T-helper 1 cell treated with Interleukin-12 subunit alpha and Interleukin-12 subunit beta and Interleukin-4 antibody, amounts not matched to agents 30 ng/mL and 1 ng/mL, for 36 hours (primary cell): Measurements from ENCODE around the gene ESRRB. TPM values are rescaled to one million over a fixed set of nuclear protein-coding genes. Genes with fewer than 3 reads are reported as not detected.

ENCODE experiments used
- intact Hi-C: fragments of 100-400 bp; cut with micrococcal nuclease; formaldehyde crosslinking; loops from one replicate; pipeline ENCODE4 v1.15.1; 2024
- total RNA-seq: library from RNA; stranded (reverse); gene quantifications from 2 replicates; pipeline ENCODE4 v1.2.3, GENCODE V29; 2022

The ESRRB gene
- total RNA-seq, 1 donor from 2014 or later, result 0.32 TPM

DNA sequence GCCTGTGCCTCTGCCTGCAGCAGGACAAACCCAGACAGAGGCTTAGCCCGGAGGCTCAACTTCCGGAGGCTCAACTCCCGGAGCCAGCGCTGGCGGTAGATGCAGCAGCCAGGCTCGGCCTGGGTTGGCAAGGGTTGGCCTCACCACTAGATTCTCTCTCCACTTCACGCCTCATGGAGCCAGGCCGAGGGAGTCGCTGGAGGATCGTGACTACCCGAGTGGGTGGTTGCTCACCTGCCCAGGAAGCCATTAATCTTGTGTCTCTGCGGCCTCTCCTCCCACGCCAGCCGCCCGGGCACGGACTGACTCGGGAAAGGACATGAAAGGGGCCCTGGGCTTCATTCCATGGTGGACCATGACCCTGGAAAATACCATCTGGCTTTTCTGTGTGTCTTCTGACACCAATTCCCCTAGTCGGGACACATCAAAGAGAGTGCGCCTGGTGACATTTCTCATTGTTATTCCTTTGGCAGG is 20.8 kb downstream of the ESRRB start:
- intact Hi-C loops, result no loop called here

DNA sequence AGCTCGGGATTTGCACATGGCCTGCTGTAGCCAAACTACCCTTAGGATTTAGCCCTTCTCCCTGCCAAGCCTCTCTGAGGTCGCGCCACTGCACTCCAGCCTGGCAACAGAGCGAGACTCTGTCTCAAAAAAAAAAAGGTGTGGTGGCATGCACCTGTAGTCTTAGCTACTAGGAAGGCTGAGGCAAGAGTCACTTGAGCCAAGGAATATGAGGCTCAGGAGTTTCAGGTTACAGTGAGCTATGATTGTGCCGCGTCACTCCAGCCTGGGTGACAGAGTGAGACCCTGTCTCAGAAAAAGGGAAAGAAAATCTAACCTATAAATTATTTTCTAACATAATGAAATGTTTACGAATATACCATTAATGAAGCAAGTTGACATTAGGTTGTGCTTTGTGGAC is 29.7 kb downstream of the ESRRB start:
- intact Hi-C loops, result no loop called here

DNA sequence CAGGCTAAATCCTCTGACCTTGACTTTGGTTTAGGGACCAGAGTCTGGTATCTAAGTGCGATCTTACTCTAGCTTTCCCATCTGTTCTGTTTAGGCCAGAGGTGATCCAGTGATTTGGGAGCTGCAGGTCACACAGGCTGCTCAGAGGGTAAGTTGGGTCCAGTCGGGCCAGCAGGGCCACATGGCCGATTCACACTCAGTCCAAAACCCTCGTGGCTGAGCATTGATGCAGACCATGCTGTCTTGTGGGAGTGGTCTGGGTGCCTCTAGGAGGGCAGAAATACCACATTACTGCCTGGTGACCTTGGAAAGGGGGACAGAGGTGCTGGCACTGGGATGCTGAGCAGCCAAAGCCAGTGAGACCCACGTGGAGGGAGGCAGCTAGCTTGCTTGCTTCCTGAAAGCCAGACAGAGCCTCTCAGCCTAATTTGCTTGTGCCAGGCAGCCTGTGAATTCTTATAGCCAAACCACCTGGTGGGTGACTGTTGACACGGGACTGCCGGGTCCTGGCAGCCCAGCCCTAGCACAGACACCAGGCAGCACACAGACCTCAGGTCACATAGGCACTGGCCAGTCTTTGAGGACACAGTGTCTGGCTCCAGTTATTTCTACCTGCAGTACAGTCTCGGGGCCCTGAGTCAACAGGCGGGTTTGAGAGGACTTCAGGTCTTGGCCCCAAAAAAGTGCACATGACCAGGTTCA is 31.7 kb downstream of the ESRRB start:
- intact Hi-C loops, result no loop called here

DNA sequence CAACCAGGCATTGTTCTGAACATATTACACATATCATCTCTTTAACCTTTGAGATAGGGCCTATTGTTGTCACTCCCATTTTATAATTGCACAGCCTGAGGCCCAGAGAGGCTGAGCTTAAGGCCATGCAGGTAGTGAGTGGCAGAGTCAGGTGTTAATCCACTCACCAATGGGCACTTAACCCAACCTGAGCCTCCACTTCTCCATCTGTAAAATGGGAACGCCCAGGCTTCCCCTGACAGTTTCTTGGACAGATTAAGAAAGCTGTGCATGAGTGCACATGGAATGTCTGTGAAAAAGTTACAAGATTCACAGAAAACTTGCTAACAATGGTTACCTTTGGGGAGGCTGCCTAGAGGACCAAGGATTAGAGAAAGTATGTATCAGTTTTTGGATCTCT is 32.9 kb downstream of the ESRRB start:
- intact Hi-C loops, result no loop called here

DNA sequence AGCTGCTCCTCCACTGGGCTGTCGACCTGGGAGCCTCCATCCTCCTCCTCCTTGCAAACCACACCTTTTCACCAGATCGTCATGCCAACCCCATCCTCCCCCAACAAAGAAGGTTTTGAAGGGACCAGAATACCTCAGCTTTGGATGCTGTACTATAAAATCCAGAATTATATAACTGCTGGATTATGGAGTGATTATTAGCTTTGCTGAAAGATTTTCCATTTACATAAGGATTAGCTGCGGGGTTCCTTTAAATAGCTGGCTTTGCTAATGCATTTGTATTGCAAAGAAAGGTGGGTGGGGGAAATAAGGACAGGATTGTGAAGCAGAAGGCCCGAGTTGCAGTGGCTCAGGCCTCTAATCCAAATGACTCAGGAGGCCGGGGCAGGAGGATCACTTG is 36.6 kb downstream of the ESRRB start:
- intact Hi-C loops, result no loop called here

DNA sequence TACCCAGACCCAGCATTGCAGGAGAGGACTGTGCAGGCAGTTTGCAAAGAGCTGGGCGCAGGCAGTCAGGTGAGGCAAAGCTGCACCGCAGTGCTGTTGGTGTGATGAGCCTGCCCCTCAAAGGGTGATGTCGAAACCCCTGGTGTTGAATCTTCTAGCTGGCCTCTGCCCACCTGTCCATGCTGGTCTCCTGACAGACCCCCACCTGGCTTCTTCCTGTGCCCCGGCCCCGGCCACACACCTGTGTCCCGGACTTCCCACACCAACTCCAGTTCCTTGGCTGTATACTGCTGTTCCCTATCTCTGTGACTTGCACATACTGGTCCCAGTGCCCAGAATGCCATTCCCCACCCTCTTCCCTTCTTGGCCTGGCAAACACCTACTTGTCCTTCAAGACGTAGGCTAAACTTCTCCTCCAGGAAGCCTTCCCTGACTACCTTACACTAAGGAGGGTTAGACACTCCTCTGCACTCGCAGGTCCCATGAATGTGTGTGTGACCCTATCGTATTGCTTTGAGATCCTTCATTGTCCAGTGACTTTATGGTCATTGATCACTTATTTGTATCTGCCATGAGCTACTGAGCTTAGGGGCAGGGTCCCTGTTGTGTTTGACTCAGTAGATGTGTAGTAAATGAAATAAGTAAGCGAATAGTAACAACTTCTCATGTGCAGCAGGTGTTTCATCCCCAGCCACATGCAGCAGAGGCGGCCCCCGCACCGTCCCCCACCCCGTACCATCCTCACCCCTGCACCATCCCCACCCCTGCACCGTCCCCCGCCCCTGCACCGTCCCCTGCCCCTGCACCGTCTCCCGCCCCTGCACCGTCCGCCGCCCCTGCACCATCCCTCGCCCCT is 37.4 kb downstream of the ESRRB start:
- intact Hi-C loops, result no loop called here

DNA sequence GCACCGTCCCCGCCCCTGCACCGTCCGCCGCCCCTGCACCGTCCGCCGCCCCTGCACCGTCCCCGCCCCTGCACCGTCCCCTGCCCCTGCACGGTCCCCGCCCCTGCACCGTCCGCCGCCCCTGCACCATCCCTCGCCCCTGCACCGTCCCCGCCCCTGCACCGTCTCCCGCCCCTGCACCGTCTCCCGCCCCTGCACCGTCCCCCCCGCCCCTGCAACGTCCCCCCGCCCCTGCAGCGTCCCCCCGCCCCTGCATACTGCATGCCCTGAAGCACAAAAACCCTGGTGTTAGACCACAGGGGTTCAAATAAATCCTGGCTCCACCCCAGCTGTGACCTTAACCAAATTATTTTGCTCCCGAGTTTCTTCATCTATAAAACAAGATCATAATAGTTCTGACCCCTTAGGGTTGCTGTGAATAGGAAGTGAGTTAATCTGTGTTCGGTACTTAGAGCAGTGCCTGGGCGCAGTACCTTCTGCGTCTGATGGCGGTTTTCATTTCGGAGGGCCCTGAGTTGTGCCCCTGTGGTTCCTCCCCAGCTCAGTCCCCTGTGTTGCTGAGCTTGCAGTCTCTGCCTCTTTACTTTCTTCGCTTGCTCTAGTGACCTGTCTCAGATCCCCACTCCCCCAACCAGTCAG is 38.1 kb downstream of the ESRRB start:
- intact Hi-C loops, result no loop called here

DNA sequence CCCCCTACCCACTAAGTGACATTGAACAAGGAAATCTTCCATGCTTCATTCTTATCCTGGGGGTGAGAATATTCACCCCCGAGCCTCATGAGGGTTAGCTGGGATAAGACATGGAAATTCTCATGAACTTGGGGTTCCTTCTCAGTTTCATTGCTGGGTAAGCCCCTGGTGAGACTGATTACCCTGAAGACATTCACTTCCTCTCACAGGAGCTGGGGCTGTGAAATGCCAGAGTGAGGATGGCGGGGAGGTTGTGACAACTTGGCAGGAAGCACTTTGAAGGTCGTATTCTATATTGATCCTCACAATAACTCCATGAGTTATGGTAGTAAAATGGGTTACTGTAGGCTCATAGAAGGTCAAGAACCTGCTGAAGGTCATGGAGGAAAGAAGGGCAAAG is 43.5 kb downstream of the ESRRB start:
- intact Hi-C loops, result no loop called here

DNA sequence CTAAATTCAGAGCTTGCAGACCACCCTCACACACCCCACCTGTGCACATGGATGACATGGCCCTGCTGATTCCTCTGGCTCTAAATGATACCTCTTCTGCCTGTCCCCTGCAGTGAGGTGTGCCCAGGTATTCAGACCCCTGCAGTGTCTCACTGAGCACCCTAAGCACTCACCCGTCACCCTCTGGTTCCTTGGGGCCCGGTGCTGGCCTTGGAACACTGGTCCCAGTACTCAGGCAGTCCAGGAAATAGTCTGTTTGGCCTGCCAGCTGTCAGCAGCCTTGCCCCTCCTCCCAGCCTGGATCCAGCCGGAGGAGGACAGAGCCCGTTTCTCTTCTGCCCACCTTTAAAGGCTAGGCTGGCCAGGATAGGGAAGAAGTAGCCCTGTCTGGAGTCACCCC is 44.9 kb downstream of the ESRRB start:
- intact Hi-C loops, result no loop called here

DNA sequence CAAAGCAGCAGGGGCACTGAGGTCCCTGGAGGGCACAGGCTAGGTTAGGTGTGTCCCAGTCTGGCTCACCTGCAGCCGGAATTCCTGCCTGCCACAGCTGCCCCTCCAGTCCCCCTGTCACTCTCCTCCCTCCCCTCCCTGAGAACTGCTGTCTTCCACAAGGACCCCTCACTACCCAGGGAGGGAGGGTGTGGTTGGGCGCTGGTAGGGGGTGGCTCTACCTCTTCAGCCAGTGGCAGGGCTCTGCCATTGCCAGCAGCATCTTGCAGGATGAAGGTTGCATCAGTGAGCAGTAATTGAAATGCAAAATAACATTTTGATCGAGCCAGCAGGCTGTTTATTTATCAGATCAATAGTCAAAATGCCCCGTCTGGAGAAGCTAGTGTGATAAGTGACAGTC is 45.7 kb downstream of the ESRRB start:
- intact Hi-C loops, result no loop called here

DNA sequence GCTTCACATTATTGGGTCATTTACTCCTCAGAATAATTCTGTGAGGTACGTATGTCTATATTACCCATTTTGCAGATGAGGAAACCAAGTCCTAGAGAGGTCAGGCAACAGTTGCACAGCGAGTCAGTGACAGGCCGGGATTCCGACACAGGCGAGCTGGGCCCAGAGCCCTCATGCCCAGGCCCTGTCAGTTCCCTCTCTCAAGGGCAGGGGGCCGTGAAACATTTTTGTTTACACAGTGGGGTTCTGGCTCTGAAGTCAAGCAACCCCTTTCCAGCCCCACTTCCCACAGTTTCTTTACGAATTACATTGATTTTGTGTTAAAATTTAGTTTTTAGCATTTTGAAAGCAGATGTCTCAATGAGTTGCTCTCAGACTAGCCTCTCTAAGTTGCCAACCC is 46.7 kb downstream of the ESRRB start:
- intact Hi-C loops, result no loop called here

DNA sequence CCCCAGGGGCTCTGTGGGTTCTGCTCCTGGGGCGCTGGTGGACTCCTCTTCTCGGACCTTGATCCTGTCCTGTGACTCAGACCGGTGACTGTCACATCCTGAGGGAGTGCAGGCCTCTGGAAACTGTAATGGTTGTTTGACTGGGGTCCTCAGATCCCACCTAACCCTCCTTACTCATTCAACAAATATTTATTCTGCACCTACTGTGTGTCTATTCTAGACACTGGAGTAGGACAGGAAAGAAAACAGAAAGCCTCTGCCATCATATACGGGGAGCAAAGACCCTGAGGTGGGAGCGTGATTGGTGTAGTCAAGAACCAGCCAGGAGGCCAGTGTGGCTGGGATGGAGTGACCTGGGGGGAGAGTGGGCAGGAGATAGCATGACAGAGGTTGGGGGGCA is 47.6 kb downstream of the ESRRB start:
- intact Hi-C loops, result no loop called here

DNA sequence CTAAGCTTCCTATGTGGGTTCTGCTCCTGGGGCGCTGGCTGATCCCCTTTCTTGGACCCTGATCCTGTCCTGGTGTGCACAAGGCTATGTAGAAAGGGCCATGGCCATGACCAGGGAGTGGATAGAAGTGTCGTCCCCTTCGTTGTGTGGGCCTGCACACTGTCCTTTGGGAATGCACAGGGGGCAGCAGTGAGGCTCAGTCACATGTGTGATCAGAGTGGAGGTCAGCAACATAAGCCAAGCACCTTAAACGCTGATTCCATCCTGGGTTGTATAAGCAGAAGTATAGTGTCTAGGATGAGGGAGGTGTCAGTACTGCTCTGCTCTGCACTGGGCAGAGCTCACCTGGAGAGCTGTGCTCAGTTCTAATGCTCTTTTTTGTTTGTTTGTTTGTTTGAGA is 48.4 kb downstream of the ESRRB start:
- intact Hi-C loops, result no loop called here

DNA sequence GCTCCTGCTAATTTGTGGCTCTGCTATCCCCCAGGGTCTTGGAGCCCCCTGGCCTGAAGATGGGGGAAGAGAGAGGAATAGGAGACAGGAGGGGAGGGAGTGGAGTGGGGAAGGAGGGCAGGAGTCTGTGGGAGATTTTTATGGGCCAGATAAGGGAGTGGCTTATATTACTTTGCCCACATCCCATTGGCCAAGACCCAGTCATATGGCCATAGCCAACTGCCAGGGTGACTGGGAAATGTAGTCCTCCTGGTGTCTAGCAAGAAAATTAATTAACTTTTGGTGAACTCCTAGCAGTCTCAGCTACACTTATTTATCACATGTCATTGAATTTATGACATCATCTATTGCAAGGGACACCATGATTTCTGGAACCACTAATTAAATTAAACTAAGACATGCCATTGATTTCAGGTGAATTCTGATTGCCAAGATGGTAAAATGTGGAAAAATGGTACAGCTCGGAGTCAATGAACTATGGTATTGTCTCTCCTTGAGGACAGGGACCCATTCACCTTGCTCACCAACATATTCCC is 50.3 kb downstream of the ESRRB start:
- intact Hi-C loops, result no loop called here

DNA sequence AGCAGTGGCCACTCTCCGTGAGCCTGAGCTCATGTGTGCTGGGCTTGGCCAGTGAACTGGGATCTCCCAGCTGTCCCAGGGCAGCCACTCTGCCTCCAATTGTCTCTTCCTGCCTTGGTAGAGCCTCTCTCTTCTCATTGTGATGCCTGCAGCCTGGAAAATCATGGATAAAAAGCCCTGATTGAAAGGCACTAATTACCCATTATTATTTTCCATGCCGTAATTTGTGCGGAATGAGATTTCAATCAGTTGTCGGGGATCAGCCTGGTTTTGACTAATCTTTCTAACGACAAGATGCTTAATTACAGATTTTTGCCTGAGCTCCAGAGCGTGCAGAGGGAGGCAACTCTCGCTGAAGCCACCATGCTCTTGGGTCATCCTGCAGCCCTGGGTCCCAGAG is 52.7 kb downstream of the ESRRB start:
- intact Hi-C loops, result no loop called here

DNA sequence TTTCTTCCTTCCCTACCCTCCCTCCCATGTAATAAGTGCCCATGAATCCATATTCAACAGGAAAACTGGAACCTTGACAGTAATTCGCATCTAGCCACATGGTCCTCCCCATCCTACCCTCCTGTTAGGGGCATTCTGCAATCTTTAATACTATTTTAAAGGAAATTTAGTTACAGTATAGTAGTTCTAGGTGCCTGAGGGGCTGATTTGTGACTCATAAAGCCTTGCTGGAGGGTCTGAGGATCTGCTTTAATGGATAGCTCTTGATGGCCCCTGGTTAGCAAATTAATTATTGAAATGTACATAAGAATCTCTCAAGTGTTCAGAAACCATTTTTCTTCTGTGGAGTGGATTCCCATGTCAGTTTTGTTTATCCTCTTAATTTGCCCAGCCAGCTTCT is 54.1 kb downstream of the ESRRB start:
- intact Hi-C loops, result no loop called here

DNA sequence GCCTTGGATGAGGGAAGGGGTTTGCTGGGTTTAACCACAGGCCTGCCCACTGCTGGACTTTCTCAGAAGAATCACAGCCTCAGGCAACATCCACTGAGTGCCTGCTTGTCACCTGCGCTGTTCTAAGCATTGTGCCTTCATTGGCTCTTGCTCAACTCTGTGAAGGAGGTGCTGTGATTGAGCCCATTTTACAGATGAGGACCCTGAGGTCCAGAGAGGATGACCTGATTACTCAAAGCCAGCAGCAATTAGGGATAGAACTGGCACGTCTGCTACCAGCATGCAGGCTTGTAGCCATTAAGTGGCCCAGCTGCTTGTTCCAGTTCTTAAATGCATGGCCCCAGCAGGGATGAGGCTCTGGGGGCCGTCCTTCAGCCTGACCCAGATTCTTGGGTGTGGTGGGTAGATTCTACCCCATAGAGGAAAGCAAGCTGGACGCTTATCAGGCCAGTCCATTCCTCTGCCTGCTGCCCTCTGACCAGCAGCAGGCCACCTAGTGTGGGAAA is 54.6 kb downstream of the ESRRB start:
- intact Hi-C loops, result no loop called here

DNA sequence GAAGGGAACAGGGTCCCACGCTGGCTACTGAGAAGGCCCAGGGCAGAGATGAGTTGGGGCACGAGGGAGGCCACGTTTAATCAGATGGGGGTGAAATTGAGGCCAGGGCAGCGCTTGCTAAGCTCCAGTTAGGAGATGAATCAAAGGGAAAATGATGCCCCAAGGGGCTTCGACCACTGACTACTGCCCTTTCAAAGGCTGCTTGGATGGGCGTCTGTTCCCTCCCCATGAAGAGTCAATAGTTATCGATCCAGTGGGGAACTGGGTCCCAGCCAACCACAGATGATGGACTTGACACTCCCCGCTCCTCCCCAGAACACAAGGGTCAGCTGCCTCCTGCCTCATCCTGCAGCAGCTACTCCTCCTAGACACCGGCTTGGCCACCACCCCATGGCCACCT is 55.6 kb downstream of the ESRRB start:
- intact Hi-C loops, result no loop called here

DNA sequence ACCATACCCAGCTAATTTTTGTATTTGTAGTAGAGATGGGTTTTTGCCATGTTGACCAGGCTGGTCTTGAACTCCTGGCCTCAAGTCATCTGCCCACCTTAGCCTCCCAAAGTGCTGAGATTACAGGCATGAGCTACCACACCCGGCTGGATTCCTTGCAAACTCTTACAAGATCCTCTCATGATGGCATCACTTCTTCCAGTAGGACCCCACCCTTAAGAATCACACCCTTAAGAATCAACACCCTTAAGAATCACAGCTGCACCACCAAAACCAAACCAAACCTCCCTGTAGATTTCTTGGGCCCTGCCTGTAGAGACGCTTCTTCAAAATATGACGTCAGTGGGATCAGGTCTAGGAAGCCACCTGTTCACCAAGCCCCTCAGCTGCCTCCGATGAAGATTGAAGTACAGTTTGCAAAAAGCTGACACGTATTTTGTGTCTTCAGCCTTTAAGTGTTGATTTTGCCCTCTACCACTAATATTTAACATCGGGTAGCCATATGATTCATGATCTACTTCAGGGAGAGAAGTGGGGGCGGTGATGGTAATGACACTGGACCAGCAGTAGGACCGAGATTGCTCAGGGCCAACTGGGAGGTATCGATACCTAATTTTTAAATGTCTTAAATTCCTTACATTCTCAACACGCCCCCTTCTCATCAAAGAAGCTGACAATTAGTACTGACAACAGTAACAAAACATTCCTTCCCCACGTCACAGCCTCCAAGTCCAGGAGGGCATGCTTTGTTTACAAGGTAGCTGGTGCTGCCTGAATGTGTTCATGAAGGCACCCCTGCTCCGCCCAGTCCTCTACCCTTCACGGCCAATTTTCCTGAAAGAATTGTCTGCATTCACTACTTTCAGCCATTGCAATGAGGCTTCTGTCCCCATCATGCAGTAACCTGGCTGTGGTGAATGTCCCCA is 57.2 kb downstream of the ESRRB start:
- intact Hi-C loops, result no loop called here

DNA sequence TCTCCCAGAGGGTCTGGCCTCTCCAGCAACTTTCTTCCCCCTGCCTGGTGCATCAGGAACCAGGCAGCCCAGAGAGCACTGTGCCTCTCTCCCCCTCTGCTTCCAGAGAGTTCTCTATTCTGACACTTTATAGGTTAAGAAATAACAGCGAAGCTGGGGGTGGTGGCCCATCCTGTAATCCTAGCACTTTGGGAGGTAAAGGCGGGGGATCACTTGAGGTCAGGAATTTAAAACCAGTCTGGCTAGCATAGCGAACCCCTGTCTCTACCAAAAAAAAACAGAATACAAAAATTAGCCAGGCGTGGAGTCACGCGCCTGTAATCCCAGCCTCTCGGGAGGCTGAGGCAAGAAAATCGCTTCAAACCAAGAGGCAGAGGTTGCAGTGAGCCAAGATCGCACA is 58.3 kb downstream of the ESRRB start:
- intact Hi-C loops, result no loop called here
